HG02885 (cell line): ENCODE data around the gene SEC14L5.

ENCODE experiments used
- ATAC-seq: cut with Tn5 transposase; IDR thresholded peaks from one replicate; pipeline ENCODE4 v1.9.1; 2021; ENCODE audit warnings: mild to moderate bottlenecking; ENCODE audit not compliant: unreplicated experiment, poor library complexity

Gene SEC14L5

DNA sequence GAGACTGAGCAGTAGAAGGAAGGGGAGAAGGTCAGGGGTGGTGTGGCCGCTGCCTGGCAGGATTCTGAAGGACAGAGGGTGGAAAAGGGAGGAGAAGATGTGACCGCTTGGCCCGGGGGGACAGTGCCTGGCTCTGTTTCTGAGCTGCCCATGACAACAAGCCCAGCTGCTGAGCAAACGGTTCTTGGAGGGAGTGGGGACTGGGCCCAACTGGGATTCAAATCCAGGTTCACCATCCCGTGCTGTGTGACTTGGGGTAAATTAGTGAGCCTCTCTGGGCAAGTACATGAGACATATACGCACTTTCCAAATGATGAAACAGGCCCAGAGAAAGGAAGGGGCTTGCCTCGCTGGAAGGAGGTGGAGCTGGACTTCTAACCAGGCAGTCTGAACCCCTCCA lies 23.3 kb downstream of the SEC14L5 start:
- no peak for ATAC-seq

DNA sequence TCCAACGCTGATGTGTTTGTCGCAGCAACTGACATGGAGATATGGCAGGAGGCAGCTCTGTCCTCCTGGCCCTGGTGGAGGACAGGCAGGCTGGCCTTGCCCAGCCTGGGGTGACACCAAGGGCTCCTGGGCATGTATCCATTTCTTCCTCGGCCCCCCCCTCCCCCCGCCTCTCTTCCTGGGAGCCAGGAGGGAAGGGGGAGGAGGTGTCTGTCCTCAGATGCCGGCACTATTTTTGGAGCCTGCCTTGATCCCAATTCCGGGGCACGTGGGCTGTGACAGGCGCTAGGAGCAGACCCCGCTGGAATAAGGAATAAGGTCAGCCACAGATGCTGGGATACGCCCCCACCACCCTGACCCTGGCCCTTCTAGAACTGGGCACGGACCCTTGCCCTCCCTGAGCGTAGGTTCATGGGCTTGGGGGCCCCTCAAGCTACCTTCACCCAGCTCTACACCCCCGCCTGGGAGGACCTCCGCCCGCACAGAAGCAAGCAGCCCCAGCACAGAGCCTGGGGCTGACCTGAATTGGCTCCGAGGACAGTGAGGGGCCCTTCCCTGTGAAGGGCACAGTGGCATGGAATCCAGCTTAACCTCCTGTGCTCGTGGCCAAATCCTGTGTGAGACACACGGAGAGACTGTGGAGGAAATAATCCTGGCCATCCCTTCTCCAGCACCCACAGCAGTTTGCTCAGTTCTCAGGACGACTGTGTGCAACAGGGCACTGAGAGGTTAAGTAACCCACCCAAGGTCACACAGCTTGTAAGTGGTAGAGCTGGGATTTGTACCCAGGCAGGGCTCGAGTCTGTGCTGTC lies 24.1 kb downstream of the SEC14L5 start:
- ATAC-seq = no peak

DNA sequence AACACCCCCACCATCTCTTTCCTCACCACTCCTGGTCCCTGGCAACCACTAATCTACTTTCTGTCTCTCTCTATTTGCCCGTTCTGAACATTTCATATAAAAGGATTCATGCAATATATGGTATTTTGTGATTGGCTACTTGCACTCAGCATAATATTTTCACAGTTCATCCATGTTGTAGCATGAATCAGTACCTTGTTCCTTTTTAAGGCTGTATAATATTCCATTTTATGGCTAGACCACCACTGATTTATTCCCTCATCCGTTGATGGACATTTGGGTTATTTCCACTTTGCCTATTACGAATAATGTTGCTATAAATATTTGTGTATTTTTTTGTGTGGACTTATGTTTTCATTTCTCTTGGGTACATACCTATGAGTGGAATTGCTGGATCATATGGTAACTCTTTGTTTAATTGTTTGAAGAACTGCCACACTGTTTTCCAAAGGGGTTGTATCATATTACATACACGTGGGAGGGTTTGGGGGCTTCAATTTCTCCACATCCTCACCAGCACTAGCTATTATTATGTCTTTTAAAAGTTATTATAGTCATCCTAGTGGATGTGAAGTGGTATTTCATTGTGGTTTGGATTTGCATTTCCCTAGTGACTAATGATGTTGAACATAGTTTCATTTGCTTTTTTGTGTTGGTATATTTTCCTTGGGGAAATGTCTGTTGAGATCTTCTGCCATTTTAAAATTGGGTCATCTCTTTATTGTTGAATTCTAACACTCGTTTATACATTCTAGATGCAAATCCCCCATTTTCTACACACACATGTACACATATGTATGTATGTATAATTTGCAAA lies 26.3 kb downstream of the SEC14L5 start:
- no peak for ATAC-seq

DNA sequence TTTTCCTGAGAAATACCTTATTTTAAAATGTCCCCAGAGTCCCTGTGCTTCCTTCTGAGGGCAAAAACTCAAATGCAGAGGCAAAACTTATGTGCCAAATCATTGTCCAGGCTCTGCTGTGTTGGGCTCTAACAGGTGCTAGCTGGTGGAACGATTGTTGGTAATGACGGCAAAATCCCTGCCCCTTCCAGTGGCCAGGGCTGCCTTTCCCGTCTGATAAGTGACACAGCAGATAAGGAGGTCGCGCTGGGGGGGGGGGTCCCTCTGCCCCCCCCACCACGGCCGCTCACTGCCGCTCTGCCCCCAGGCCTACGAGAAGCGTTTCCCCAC lies 29.1 kb downstream of the SEC14L5 start:
- no peak for ATAC-seq

DNA sequence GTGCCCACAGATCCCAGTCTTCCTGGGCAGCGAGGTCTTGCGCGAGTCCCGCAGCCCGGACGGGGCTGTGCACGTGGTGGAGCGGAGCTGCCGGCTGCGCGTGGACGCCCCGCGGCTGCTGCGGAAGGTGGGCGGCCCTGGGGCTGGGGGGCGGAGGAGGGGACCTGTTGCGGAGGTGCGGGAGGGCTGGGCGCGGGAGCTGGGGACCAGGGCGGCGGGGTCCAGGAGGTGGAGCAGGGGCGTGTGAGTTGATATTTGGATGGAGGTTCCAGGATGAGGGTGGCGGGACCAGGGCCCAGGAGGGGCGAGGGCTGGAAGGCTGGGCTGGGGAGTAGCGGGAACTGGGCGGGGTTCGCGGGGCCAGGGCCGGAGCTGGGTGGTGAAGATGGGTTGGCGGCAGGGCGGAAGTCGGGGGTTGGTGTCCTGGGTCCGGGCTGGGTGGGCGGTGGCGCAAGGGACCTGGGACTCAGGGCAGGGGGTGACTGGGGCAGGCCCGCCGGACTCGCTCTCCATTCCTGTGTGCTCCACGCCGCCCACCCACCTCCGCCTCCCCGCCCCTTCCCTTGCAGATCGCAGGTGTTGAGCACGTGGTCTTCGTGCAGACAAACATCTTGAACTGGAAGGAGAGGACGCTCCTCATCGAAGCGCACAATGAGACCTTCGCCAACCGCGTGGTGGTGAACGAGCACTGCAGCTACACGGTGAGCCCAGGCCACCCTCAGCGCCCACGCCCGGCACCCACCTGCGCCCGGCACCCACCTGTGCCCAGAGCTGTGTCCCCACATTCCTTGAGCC lies 29.6 kb downstream of the SEC14L5 start:
- no peak for ATAC-seq

DNA sequence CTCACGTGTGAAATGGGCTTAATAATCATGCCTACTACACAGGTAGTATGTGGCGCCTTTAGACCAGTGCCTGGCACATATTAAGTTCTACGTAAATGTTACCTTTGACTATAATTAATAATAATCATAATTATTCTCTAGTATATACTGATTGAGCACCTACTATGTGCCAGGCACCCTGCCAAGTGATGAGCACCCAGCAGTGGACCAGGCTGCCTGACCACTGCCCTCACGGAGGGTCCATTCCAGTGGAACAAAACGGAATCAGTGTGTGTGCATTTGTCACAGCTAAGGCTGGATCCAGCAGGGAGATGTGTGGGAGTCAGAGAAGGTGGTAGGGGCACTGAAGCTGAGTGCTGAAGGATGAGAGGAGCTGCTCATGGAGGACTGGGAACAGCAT lies 30.5 kb downstream of the SEC14L5 start:
- no peak for ATAC-seq

DNA sequence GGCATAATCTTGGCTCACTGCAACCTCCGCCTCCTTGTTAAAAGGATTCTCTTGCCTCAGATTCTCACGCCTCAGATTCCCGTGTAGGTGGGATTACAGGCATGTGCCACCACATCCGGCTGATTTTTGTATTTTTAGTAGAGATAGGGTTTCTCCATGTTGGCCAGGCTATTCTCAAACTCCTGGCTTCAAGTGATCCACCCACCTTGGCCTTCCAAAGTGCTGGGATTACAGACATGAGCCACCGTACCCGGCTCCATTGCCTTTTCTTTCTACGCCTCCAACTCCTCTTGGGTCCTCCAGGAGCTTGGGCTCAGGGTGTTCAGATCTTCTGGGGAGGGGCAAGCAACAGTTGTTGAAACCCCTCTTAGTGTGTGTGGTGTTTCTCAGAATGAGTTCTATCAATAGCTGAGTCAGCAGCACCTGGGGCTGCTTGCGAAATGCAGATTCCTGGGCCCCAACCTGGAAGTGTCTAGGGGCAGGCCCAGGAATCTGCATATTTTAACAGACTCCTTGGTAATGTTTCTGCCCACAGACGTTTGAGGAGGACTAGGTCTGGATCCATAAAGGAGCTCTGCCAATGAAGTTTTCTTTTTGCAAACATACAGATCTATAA lies 31.4 kb downstream of the SEC14L5 start:
- no peak for ATAC-seq

DNA sequence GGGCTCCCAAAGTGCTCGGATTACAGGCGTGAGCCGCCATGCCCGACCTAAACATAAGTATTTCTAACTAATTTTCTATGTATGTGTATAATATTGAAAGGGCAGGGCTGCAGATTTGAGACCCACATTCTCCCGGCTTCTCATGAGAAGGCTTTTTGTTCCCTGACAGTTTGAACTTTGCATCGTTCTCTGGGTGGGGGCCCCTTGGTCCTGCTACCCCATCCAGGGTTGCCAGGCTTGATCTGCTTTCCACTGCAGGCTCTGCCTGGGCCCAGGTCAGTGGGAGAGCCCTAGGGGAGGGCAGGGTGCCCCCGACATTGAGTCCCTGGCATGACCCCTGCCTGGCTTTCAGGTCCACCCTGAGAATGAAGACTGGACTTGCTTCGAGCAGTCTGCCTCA lies 32.3 kb downstream of the SEC14L5 start:
- ATAC-seq = no peak

DNA sequence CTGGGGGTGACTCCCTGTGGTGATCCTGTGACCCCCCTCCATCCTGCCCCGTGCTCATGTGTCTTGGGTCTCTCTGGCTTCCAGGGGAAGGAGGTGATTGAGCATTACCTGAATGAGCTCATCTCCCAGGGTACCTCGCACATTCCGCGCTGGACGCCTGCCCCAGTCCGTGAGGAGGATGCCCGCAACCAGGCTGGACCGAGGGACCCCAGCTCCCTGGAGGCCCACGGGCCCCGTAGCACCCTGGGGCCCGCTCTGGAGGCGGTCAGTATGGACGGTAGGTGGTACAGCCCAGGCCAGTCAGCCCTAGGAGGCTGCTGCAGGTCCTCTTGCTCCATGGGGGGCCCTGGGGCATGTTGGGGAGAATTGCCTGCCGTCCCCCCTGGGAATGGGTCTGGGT lies 33.6 kb downstream of the SEC14L5 start:
- no peak for ATAC-seq

DNA sequence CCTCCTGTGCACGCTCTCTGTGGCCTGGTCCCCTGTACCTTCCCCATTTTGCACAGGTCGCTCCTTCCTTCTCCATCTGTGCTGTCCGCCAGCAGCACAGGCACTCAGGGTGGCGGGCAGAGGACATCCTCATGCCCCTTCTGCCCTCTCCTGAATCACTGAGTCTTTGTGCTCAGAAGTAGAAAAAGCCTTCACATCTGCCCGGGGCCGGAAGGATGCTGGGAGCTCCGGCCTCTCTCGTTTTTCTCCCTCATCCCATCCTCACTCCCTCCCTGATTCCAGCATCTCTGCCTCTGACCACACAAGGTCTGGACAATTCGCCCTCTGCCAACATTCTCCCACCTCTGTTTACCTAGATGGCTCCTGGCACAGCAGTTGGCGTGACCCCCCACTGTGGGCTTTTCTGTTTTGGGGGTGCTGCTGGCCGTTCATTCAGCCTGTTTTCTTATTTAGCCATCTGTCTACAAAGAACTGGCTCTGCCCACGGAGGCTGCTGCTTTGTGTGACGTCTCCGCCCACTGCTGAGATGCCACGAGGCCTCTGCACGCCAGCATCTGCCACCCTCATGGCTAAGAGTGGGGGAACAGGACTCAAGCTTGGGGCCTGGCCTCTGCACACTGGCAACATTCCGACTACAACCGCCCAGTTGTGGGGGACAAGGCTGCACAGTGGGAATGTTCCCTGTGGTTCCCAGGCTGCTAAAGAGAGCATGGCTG lies 36.7 kb downstream of the SEC14L5 start:
- ATAC-seq = no peak

DNA sequence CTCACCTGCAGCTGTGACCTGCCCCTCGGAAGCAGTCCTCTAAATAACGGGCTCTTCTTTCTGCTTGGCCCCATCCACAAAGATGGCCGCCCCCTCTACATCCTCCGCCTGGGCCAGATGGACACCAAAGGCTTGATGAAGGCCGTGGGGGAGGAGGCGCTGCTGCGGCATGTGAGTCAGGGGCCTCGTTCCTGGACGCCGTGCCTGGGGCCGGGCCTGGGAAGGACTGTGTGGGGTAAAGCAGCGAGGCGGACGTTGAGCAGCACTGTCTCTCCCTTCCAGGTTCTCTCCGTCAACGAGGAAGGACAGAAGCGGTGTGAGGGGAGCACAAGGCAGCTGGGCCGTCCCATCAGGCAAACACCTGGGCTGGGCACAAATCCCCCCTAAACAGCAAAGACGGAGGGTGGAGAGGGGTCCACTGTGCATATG lies 42.5 kb downstream of the SEC14L5 start:
- ATAC-seq = no peak

DNA sequence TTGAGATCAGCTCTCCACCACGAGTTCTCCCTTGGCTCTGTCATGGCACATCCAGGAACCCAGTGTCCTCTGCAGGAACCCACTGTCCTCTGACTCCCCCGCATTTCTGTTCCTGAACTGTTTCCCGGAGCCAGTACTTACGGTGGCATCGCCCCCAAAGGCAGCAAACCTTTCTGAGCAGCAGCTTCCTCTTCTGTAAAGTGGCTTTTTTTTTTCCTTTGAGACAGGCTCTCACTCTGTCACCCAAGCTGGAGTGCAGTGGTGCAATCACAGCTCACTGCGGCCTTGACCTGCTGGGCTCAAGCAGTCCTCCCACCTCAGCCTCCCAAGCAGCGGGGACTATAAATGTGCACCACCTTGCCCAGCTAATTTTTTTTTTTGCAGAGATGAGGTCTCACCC lies 43.4 kb downstream of the SEC14L5 start:
- no peak for ATAC-seq

DNA sequence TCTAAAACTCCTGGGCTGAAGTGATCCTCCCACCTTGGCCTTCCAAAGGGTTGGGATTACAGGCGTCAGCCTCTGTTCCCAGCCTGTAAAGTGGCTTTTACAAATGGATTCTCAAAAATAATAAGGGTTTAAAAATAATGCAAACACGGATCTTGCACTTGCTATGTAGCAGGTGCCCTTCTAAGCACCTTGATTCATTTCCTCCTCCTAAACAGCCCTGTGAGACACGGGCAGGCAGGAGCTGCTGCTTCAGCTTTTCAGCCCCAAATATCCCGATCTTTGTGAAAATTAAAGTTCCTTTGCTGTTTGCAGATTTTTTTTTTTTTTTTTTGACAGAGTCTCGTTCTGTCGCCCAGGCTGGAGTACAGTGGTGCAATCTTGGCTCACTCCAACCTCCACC lies 43.9 kb downstream of the SEC14L5 start:
- ATAC-seq = no peak

DNA sequence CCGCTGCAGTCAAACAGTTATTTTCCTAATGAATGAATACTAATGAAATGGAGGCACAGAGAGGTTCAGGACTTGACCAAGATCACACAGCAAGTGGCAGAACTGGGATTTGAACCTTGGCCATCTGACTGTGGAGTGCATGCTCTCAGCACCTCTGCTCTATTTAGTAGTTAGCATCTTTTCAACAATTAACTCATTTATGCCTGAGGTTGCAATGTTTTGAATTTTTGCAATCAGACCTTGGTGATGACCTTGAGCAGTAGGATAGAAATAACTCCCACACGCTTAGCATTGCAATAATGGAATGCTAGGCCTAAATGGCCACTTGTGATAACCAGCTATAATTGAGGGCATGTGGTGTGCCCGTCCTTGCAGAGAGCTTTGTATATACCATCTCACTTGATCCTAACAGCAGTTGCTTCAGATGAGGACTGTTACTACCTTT lies 44.6 kb downstream of the SEC14L5 start:
- ATAC-seq = no peak

DNA sequence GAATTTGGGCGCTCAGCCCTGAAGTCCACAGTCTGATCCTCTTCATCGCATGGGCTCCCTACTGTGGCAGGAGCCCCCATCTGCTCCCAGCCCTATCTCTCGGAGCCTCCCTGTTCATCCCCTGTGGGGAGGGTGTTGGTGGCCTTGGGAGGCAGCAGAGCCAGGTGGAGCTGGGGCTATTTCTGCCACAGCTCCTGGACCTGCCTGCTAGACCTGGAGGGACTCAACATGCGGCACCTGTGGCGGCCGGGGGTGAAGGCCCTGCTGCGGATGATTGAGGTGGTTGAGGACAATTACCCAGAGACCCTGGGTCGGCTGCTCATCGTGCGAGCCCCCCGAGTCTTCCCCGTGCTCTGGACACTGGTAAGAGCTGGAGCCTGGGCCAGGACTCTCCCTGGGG lies 45.1 kb downstream of the SEC14L5 start:
- ATAC-seq = no peak

DNA sequence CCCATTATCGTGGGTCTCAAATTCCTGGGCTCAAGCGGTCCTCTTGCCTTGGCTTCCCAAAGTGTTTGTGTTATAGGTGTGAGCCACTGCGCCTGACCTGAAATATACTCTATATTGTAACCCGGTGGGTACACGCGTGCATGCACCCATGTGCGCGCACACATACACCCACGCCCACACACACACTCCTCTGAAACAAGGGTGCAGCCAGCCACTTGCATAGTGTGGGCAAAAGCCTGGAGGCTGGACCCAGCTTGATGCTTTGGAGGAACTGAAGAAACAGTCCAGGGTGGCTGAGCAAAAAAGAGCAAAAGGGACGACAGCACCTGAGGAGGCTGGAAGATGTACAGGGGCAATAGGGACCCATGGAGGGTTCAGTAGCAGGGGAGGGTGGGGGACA lies 45.7 kb downstream of the SEC14L5 start:
- no peak for ATAC-seq

DNA sequence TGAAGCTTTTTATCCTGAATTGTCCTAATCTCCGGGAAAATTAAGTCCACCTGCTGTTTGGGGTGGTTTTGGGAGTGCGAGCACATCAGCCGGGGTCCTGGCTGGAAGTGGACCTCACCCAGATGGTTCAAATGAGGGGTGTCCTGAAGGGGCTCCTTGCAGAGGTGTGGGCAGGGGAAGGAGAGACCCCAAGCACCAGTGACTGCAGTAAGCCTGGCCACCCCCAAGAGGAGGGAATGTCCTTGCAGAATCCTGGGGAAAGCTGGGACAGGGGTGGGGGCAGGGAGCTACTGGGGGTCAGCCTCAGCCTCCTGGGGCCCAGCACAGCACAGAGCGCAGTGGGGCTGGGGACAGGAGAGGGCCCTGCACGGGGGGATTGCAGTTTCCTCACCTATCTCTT lies 46.2 kb downstream of the SEC14L5 start:
- no peak for ATAC-seq

DNA sequence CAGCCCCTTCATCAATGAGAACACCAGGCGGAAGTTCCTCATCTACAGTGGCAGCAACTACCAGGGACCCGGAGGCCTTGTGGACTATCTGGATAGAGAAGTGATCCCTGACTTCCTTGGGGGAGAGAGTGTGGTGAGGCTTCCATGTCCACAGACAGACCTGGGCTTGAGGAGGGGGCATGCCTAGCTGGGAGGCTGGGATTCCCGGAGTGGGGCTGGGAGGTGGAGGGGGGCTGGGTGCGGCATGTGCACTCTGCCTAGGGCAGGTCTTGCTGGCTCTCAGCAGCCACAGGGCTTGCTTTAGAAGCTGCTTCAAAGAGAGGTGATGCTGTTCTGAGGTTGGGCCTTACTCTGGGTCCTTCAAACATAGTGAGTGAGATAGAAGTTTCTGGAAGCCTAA lies 47.8 kb downstream of the SEC14L5 start:
- ATAC-seq = no peak

DNA sequence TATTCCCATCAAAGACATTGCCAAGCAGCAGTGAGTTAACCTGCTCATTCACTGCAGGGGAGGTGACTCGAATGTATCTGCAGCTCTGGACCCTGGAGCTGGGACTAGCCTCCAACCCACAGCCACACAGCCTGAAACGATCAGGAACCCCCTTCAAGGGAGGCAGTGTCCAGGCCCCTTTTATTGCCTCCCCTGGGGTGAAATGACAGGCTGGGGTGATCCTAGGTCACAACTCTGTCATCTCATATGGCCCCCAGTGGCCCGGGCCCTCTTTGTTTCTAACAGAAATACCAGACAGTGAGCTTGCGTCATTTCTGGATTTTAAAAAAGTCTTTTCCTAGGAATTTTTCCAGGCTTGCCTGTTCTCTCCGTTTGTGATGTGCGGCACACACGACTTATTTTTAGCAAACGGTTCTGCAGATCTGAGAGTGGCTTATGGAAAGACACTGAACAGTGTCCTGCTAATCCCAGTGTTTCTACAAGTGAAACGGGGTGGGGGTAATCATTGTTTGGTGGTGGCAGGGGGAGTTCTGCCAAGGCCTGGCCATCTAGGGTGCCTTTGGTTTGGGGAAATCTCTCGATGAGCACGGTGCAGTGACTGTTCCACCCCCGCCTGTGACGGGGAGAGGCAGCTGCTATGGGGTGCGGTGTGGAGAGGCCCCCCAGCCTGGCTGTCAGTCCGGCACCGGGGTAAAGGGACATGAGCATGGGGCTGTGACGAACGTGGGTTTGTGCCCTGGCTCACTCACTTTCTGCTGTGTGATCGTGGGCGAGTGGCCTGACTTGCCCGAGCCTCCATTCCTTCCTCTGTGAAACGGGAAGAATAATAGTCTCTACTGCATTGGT lies 48.4 kb downstream of the SEC14L5 start:
- ATAC-seq = no peak
